Melanocyte of skin (primary cell): ENCODE measurements around the gene SCYL2. TPM values are rescaled to one million over a fixed set of nuclear protein-coding genes. Genes with fewer than 3 reads are reported as not detected.

Experiments
- small RNA-seq, 2 donors: library from RNA; depleted of rRNA; stranded (forward); fragments of <200 nt; gene quantifications; one replicate each; pipeline ENCODE3, GENCODE V24; 2012
- total RNA-seq, 2 donors: library from RNA; depleted of rRNA; stranded (reverse); fragments of >200 nt; gene quantifications; 2 replicates each; pipeline ENCODE4 v1.2.3, GENCODE V29; 2012

Gene SCYL2, protein sequence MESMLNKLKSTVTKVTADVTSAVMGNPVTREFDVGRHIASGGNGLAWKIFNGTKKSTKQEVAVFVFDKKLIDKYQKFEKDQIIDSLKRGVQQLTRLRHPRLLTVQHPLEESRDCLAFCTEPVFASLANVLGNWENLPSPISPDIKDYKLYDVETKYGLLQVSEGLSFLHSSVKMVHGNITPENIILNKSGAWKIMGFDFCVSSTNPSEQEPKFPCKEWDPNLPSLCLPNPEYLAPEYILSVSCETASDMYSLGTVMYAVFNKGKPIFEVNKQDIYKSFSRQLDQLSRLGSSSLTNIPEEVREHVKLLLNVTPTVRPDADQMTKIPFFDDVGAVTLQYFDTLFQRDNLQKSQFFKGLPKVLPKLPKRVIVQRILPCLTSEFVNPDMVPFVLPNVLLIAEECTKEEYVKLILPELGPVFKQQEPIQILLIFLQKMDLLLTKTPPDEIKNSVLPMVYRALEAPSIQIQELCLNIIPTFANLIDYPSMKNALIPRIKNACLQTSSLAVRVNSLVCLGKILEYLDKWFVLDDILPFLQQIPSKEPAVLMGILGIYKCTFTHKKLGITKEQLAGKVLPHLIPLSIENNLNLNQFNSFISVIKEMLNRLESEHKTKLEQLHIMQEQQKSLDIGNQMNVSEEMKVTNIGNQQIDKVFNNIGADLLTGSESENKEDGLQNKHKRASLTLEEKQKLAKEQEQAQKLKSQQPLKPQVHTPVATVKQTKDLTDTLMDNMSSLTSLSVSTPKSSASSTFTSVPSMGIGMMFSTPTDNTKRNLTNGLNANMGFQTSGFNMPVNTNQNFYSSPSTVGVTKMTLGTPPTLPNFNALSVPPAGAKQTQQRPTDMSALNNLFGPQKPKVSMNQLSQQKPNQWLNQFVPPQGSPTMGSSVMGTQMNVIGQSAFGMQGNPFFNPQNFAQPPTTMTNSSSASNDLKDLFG
- 10 to 100 TPM; 64.4 to 73.9 TPM for total RNA-seq

GRCh38 chr12:100266835-100267602, at the start of gene SCYL2, which contains the start of gene DEPDC4:
SCYL2 (plus strand) TSS chr12:100267177; CDS start chr12:100282971, 15,794 bp downstream.
DEPDC4 (minus strand) TSS chr12:100267079; CDS start chr12:100267076, 3 bp downstream.

GRCh38 chr12:100356644-100357223, 89.8 kb downstream of the SCYL2 start, which contains the start of gene SLC17A8:
SLC17A8 (plus strand) TSS chr12:100357074; CDS start chr12:100357392, 318 bp downstream.

Small RNAs within 50 kb of the gene (small RNA-seq; reads per million reads assigned to genes)
- gene RF00019, result 0 reads per million in 2 donors

Other genes with a start within 250 kb of the SCYL2 start
- gene BLTP3B, start 124.3 kb upstream of the SCYL2 start, total RNA-seq, result 10 to 100 TPM; 20.0 to 22.7 TPM
- gene ACTR6, start 66.4 kb upstream of the SCYL2 start, total RNA-seq, result 10 to 100 TPM; 23.0 to 24.4 TPM
- 1 to 10 TPM; 1.0 to 2.0 TPM for gene DEPDC4, start 98 bp upstream of the SCYL2 start, total RNA-seq
- not detected for gene SLC17A8, start 89.9 kb downstream of the SCYL2 start, total RNA-seq
- not detected for gene NR1H4, start 206.7 kb downstream of the SCYL2 start, total RNA-seq